Activated T-cell treated with anti-CD3 and anti-CD28 coated beads for 24 hours (primary cell): Measurements from ENCODE around the gene FIBP.
"Not testable (repeated sequence)": the region's sequence is repeated elsewhere in the genome, so short reads cannot be mapped to it uniquely, and the experiment has no call there.

Source experiments
- DNase-seq: peaks from one replicate; pipeline ENCODE4 v3.0.0-alpha.2; 2020; ENCODE audit warnings: low read depth

The FIBP gene

DNA sequence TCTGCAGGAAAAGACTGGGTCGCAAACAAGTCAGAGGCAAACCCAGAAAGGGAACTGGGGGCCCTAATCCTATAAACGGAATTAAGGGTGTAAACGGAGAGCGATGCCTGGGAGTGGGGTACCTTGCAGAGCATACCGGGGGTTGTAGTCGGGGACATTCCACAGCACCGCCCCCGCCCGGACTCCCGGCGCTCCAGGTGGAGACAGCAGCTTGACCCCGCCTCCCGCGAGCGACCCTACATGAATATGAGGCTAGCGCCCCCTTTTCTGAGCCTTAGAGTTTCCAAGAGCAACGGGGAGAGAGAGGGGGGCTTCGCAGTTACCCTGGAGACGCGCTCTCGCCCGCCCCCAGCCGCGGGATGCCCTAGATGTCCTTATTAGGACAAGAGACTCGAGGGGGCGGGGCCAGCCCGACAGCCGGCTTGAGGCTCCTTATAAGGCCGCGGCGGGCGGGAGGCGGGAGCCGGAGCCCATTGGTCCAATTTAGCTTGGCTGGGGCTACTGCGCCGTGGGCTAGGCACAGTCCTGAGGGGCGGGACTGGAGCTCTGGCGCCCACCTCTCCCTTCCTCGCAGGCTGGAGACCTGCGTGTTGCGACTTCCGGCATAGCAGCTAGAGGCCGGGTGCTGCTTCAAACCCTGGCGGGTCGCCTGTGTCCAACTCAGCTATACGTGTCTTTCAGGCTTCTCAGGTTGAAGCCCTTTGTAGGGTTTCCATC lies 29.0 kb downstream of the FIBP start:
- DNase-seq: peak; percentile 94

DNA sequence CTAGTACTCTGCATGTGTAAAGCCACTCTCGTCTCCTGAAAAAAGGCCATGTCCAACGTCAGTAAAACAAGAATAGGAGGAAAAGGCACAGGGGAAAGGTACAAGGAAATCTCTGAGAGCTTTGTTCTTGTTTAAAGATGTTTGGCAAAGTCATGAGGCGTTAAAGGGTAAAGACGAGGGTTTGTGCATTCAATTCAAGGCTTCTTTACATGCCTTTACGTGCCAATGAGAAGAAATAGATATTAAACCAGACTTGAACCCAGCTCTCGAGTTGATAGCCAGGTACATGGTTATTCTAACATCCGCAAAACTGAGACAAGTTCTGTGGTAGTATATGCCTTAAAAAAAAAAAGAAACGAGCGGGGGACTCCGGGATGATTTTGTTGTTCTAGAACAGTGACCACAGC lies 29.6 kb downstream of the FIBP start:
- DNase-seq: no peak

DNA sequence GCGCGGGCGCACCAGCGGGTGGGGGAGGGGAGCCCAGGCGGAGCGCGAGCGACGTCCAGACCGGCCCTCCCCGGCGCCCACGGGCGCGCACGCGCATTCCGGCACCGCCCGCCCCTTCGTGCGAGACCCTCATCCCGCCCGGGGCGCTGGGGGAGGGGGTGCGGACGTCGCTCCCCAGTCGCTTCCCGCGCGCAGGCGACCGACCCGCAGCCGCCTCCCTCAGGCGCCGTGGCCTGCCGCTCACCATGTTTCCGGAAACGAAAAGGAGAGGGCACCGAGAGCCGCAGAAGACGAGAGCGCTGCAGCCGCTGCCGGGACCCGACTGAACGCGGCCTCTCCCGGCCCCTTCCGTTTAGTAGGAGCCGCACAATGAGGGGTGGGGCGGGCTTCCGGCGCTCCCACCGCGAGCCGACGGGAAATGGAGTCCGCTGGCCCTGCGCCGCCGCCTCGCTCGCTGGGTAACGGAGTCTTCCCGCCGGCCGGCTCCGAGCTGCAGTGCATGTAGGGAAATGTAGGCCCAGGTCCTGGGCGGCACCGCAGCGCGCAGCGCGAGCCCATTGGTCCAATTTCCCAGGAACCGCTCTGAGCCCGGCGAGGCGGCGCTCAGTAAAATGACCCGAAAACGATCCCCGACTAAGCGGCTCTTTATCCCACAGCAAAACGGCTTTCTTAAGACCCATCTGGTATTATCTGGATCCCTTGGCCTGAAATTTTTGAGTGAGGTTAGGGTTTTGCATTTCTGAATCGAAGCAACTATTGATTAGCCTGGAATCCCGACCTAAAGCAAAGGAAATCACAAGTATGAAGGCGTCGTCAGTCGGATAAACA lies 30.2 kb downstream of the FIBP start, which contains the start of gene CFL1:
CFL1 (minus strand) TSS at position 328 of the 828 bp plus-strand sequence; CDS start at position 247, 81 bp downstream.
- peak; percentile 96 for DNase-seq

DNA sequence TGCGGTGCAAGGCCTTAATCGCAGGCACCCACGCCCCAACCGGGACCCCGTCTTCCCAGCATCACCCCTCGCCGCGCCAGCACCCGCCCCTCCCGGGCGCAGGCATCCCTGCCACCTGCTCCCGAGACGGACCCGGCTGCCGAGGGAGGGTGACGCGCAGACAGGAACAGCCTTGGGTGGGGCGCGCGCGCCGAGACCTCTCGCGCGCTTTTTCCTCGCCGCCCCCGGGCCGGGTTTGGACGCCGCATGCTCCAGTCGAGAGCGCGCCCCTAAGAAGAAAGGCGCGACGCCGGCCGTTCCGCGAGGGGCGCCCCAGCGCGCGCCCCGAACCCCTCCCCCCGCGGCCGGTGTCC lies 30.8 kb downstream of the FIBP start:
- DNase-seq: peak; percentile 42

DNA sequence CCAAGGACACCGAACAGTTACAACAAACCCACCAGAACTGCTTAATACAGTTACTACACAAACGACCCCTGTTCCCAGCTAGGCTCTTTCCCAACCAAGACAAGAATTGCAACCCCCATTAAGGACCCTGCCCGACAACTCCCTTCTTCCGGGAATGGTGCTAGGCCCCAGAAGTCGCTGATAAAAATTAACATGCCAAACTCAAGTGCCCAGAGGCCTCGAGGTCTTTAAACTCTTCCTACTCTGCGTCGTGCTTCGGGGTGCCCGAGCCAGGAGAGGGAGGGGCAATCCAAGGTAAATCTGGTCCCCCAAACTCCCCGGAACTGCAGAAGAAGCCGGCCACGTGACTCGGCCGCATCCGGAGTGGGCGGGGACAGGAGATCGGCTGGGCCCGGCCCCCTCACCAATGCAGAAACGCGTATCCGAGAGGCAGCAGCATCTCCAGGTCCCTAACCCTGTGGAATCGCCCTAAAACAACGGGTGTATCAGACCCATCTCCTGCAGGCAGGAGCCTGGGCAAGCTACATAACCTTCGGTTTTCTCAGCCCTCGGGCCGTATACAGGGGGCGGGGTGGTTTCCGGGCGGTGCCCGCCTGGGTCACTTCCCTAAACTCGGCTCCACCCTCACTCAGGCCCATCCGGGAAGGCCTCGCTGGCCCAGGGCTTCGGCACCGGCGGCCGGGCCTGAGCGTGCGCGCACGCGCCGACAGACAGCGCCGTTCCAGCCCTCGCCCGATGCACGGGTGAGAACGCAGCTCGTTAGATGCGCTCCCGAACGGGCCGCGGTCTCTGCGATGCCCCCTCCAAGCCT lies 31.4 kb downstream of the FIBP start:
- peak; percentile 73 for DNase-seq

DNA sequence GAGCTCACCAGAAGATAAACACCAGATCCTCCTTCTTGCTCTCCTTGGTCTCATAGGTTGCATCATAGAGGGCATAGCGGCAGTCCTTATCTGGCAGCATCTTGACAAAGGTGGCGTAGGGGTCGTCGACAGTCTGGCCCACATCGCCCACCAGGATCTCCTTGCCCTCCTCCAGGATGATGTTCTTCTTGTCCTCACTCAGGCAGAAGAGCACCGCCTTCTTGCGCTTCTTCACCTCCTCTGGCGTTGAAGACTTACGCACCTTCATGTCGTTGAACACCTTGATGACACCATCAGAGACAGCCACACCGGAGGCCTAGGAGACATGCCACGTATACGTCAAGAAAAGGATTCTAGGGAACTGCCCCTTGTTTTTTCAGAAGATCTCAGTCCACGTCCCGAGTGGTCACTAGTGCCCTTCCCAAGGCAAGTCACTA lies 32.3 kb downstream of the FIBP start:
- no peak for DNase-seq

DNA sequence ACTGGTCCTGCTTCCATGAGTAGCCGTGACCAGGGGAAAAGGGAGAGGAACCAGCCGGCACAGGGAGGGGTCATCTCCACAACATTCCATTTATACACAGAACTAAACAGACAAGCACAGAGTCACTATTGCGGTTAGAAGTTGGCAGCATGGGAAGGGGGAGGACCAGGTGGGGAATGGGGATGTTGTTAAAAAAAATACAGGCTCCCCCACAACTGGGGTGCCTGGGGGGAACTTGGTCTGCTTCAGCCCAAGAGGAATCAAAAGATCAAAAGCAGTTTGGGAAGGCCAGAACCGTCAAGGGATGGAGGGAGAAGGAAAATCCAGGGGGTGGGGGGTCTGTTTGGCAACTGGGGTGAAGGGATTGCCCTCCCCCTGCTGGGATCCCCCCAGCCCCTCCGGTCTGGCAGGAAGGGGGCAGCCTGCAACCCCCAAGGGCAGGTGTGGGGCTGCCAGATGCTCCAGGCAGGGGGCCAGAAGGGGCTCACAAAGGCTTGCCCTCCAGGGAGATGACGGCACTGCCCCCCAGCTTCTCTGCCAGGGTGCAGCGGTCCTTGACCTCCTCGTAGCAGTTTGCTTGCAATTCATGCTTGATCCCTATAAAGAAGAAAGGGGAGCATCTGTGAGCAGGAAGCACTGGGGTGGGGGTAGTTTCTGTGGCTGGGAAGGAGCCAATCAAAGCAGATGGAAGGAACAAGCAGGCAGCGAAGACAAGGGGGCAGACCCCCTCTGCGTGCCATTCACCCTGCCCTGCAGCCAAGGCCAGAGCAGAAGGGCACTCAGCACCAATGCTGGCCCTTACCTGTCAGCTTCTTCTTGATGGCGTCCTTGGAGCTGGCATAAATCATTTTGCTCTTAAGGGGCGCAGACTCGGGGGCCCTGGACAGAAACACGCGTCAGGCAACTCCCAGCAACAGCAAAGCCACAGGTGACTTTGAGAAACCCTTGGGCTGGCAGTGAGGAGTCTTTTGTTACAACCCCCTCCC lies 33.1 kb downstream of the FIBP start:
- DNase-seq: no peak

DNA sequence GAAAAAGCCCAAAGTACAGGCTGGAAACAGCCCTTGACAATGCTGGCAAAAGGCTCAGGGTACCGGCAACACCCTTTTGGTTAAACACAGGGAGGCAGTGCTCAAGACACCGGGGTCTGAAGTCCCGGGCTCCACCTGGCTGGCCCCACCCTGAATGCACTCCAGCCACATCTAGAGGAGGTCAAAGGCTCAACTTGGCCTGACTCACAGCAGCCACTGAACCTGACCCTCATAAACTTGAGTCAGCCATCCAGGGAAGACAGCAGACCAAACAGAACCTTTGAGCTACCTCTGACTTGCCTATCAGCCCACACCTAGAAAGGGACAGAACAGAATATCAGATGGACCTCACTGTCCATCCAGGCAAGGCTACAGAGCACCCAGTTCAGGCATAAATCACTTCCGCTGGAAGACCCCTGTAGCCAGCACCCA lies 34.1 kb downstream of the FIBP start:
- no peak for DNase-seq

DNA sequence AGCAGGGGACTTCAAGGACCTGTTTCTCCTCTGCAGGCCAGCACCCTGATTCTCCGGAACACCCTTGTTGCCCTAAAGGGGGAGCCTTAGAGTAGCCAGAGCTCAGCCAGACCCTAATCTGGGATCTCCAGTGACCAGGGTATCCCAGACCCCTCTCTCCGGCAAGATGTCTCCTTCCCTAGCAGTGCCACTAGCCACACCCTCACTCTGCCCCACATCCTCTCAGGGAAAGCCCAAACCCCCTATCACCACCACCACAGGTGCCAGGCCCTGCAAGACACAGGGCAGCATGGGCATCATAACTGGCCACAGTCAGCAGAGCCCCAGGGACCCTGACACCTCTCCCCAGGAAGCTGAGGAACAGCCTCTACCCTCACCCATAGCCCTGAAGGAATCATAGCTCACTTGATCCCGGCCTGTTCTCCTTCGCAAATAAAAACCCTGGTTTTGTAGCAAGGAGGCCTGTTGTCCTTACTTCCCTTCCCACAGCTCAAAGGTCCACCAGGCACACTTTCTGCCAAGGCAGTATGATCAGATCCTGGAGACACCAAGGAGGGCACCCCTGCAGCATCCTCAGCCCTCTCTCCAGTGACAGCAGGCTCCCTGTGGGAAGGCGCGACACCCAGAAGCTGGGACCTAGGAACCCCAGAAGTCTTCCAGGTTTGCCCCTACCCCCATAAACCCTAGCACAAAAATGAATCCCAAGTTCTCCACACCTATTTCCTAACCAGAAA lies 34.9 kb downstream of the FIBP start:
- DNase-seq: no peak

DNA sequence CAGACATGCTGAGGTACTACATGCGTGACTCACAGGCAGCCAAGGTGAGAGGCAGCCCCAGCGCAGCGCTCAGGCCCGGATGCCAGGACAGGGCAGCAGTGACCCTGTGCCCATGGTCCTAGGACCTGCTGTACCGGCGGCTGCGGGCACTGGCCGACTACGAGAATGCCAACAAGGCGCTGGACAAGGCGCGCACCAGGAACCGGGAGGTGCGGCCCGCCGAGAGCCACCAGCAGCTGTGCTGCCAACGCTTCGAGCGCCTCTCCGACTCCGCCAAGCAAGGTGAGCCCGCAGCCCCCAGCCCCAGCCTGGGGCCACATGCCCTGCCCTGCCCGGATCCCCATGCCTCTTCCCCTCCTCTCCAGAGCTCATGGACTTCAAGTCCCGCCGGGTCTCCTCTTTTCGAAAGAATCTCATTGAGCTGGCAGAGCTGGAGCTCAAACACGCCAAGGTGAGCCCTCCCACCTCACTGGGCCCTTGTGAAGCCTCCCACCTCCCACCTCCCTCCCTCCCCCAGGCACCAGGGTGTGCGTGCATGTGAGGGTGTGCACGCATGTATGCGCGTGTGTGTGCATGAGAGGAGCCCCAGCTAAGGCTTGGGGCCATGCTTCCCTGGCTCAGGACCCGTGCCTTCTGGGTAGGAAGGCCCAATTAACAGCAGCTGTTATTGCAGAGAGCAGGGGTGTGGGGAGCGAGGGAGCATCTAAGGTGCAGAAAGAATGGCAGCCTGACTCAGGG lies 35.6 kb downstream of the FIBP start:
- no peak for DNase-seq

DNA sequence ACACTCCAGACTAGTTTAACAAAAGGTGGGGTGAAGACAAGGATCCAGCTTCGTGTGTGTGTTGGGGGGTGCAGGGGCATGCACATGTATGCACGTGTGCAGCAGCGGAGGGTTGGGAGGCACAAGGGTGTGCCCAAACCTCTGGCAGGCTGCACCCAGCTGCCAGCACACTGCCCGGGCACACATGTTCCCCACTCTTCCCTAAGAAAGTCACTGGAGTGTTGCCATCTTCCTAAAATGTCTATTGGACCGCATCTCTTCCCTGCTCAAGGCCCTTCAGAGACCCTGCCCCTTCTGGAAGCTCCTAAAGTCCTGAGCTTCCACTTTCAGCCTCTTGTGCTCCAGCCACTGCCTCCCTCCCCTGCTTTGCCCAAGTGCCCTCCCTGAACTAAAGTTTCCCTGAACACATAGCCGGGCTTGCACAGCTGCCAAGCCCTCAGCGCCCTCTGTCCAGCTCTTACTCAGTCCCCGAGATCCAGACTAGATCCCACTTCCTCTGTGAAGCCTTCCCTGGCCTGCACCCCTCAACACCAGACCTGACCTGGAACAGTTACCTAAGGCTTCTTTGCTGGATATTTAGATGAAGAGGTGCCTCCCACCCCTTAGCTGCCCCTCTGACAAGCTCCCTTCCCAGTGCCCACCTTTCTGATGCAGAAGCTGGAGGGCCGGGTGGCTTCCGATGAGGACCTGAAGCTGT lies 36.3 kb downstream of the FIBP start:
- DNase-seq: no peak

DNA sequence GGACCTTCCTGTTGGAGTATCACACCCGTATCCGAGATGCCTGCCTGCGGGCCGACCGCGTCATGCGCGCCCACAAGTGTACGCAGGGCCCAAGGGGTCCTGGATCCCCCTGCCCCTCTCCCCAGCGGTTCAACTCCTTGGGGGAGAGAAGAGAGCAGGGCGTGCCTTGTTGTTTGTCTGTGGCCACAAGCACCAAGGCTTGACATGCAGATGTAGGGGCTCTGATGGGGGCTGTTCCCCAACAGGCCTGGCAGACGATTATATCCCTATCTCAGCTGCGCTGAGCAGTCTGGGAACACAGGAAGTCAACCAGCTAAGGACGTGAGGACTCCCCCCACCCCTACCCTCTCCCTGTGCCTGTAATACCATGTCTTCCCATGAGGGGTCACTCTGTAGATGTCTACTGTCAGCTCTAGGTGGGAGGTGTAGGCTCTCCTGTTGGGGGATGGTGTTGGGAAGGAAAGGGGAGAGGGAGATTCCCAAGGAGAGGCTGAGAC lies 37.1 kb downstream of the FIBP start:
- DNase-seq: no peak

DNA sequence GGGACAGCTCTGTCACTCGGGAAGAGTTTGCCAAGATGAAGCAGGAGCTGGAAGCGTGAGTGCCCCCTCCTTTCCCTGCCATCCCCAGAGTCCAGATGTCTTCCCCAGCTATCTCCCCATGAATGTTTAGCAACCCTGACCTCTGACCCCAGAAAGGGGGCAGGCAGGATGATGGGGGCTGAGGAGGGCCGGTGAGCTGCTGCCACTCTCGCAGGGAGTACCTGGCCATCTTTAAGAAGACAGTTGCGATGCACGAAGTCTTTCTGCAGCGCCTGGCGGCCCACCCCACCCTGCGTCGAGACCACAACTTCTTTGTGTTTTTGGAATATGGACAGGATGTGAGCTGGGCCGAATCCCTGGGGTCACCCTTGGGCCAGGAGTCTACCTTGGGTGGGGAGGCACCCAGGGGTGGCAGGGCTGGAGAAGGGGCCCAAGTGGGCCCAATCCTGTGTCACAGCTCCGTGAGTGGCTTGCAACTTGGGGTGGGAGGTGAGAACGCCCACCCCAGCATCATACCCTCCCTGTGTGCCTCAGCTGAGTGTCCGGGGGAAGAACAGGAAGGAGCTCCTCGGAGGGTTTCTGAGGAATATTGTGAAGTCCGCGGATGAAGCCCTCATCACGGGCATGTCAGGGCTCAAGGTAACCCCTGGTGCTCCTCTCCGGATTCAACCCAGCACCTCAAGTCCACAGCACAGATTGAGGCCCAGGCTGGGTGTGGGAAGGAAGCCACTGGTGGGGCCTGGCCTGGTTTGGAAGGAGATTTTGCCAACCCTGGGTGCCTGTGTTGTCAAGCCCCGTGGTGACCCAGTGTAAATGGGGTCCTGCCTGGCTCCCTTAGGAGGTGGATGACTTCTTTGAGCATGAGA lies 37.8 kb downstream of the FIBP start:
- no peak for DNase-seq

DNA sequence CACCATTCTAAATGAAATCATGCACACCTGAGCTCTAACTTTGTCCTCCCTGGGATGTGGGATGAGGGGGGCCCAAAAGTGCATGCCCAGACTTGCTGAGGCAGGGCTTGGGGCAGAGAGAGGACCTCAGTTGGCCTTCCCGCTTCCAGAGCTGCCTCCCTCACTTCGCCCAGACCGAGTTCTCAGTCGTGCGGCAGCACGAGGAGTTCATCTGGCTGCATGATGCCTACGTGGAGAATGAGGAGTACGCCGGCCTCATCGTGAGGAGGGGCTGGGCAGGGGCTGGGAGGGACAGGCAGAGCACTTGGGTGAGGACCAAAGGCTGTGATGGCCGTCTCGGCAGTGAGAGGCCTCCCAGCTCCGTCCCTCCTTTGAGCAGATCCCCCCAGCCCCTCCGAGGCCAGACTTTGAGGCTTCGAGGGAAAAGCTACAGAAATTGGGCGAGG lies 38.5 kb downstream of the FIBP start:
- DNase-seq: no peak

DNA sequence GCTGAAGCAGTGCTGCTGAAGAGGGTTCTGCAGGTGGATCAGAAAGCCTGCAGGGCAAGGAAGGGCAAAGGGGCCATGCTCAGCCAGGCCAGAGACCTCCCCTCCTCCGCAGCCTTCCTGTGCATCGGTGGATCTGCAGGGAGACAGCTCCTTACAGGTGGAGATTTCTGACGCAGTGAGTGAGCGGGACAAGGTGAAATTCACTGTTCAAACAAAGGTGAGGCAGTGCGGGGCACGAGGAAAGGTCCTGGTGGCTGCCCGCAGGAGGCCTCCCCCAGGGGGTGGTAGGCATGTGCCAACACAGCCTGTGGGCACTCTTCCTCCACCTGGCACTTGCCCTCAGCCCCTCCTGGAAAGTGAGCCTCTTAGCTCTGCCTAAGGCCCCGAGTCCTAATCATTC lies 38.9 kb downstream of the FIBP start:
- DNase-seq: no peak

DNA sequence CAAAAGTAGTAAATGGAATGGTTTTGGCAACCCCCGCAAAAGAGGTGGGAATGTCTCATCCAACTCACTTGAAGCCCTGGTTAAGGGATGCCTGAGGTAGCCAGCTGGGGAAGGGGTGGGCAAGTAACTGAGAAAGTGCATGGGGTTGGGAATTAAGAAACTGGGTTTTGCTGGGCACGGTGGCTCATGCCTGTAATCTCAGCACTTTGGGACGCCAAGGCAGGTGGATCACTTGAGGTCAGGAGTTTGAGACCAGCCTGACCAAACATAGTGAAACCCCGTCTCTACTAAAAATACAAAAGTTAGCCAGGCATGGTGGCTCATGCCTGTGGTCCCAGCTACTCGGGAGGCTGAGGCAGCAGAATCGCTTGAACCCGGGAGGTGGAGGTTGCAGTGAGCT lies 39.6 kb downstream of the FIBP start:
- not testable (repeated sequence) for DNase-seq

DNA sequence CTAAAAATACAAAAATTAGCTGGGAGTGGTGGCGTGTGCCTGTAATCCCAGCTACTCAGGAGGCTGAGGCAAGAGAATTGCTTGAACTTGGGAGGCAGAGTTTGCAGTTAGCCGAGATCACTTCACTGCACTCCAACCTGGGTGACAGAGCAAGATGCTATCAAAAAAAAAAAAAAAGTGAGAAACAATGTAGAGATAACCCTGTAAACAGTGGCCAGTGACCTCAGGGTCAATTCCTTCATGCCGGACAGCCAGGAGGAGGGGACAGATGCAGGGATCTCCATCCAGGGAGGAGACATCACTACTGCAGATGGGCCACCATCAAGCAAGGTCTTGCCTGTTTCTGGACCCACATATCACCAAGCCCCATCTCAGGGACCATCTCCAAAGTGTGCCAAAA lies 40.5 kb downstream of the FIBP start:
- DNase-seq: no peak
